Right atrium auricular region (tissue), 2 donors: ENCODE results near the gene NEK2. TPM values are rescaled to one million over a fixed set of nuclear protein-coding genes. Genes with fewer than 3 reads are reported as not detected.

ENCODE experiments used
- DNase-seq: peaks from one replicate; pipeline ENCODE4 v3.0.0-alpha.2; 2019; ENCODE audit warnings: low spot score
- H3K27ac ChIP-seq, 2 donors: fragments of 200-600 bp; sonication (generic); 1 replicate in 1 of 2; 2 replicates in 1 of 2; pipeline ENCODE4 v1.5.1; 2016 to 2019
- H3K27me3 ChIP-seq, 2 donors: fragments of 200-600 bp; sonication (generic); one replicate each; pipeline versions ENCODE4 v1.5.1 to v1.6.0; 2017 to 2019
- H3K36me3 ChIP-seq: fragments of 200-600 bp; sonication (generic); one replicate; pipeline ENCODE4 v1.5.1; 2016
- H3K4me1 ChIP-seq, 2 donors: fragments of 200-600 bp; sonication (generic); one replicate each; pipeline versions ENCODE4 v1.5.1 to v1.6.0; 2017 to 2019
- H3K4me3 ChIP-seq, 2 donors: fragments of 200-600 bp; sonication (generic); 1 replicate in 1 of 2; 2 replicates in 1 of 2; pipeline ENCODE4 v1.5.1; 2017 to 2019; ENCODE audit warnings: mild to moderate bottlenecking in 1 of 2, moderate library complexity in 1 of 2
- H3K9me3 ChIP-seq, 2 donors: fragments of 200-600 bp; sonication (generic); one replicate each; pipeline ENCODE4 v1.5.1; 2019
- CTCF ChIP-seq, 2 donors: fragments of 200-600 bp; sonication (generic); IDR thresholded peaks; one replicate each; pipeline ENCODE4 v1.5.1; 2019; ENCODE audit warnings: antibody characterized with exemption in 2 of 2
- total RNA-seq, 2 donors: library from RNA; depleted of rRNA; stranded (reverse); fragments of >200 nt; gene quantifications; one replicate each; pipeline ENCODE4 v1.1.0, GENCODE V29; 2016

NEK2 gene
- total RNA-seq, 2 donors from 2014 or later, result 2.2 TPM; not detected in 1

DNA sequence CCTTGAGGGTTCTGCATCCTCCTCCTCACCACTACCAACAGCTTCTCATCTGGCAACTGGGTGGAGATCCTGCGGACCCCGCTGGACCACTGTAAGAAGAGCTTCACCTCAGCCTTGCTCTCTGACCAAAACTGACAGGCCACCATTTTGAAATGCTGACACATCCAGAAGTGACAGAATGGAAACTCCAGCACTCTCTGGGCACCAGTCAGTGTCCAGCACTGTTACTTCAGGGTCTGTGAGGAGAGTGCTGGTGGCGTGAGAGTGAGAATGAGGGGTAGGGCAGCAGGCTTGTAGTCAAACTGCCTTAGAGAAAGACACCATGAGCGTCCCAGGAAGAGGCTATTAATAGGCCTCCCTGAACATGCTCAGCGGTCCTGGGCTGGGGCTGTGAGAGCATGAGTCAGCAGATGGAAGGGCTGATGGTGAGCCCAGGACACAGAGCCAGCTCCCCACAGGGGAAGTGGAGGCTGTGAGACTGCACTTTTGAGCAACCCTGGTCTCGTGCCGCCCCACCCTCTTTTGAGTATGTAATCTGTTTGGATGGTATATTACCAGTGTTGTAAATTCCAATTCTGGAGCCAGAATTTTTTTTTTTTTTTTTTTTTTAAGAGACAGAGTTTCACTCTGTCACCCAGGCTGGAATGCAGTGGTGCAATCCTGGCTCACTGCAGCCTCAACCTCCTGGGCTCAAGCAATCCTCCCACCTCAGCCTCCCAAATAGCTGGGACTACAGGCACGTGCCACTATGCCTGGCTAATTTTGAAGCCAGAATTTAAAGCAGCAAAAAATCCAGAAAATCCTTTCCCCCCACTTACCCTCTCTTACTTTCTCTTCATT lies 62.1 kb downstream of the NEK2 start:
- Histone ChIP-seq H3K4me3 (no peak overlapping the region), H3K27me3 (no peaks in the 10 kb centered on the region), H3K36me3 (no peaks in the 10 kb centered on the region), H3K27ac (peak overlapping the region; percentile 79 to 84), H3K9me3 (no peaks in the 10 kb centered on the region), H3K4me1 (peaks cover 0 to 44% of the 10 kb centered on the region in 2 donors)
- TF ChIP-seq CTCF (IDR thresholded peaks at IDR 0.05), result no peak
- peak; percentile 95 for DNase-seq

GRCh38 chr1:211612786-211613107 lies 62.7 kb downstream of the NEK2 start:
- H3K9me3 ChIP-seq, result no peaks in the 10 kb centered on the region
- H3K27me3 ChIP-seq, result no peaks in the 10 kb centered on the region
- H3K36me3 ChIP-seq, result no peaks in the 10 kb centered on the region
- no peak for DNase-seq
- H3K4me1 ChIP-seq, result peaks cover 0 to 44% of the 10 kb centered on the region in 2 donors
- no peak for TF ChIP-seq CTCF (IDR thresholded peaks at IDR 0.05)
- H3K27ac ChIP-seq, result peak overlapping the region; percentile 79 to 84
- no peak overlapping the region for H3K4me3 ChIP-seq

Other genes with a start within 250 kb of the NEK2 start
- not detected for gene RD3, start 183.5 kb downstream of the NEK2 start, total RNA-seq
- gene SLC30A1, start 96.5 kb downstream of the NEK2 start, total RNA-seq, result 10 to 100 TPM; 10.5 to 13.1 TPM
- gene LPGAT1, start 155.1 kb upstream of the NEK2 start, total RNA-seq, result 10 to 100 TPM; 27.0 to 36.2 TPM